Activated CD4-positive, alpha-beta T cell treated with anti-CD3 and anti-CD28 coated beads, Interleukin-2, amount 10 ng/mL, durations not matched to agents 24 days and 14 days (primary cell): ENCODE data around the gene LRRC56. TPM values are rescaled to one million over a fixed set of nuclear protein-coding genes. Genes with fewer than 3 reads are reported as not detected.

Experiments used
- DNase-seq: peaks from one replicate; pipeline ENCODE4 v3.0.0; 2022
- H3K27ac Mint-ChIP-seq: one replicate; pipeline ENCODE4 v1.8.0; 2022; ENCODE audit warnings: mild to moderate bottlenecking, mixed read lengths
- H3K27me3 Mint-ChIP-seq: one replicate; pipeline ENCODE4 v1.8.0; 2022; ENCODE audit warnings: mixed read lengths
- H3K36me3 Mint-ChIP-seq: one replicate; pipeline ENCODE4 v1.8.0; 2022; ENCODE audit warnings: low read depth, mild to moderate bottlenecking, mixed read lengths
- H3K4me1 Mint-ChIP-seq: one replicate; pipeline ENCODE4 v1.8.0; 2021; ENCODE audit warnings: mixed read lengths
- H3K4me3 Mint-ChIP-seq: one replicate; pipeline ENCODE4 v1.8.0; 2022; ENCODE audit warnings: mild to moderate bottlenecking, moderate library complexity, mixed read lengths
- H3K9me3 Mint-ChIP-seq: one replicate; pipeline ENCODE4 v1.8.0; 2021; ENCODE audit warnings: mixed read lengths
- intact Hi-C: fragments of 100-400 bp; cut with micrococcal nuclease; formaldehyde crosslinking; loops from one replicate; pipeline ENCODE4 v1.15.1; 2023
- total RNA-seq: library from RNA; stranded (reverse); gene quantifications from 2 replicates; pipeline ENCODE4 v1.2.3, GENCODE V29; 2022

The LRRC56 gene
- total RNA-seq, 1 donor from 2014 or later = 2.1 TPM

GRCh38 chr11:598005-598680 is 60.8 kb downstream of the LRRC56 start:
- H3K4me1 Mint-ChIP-seq = peaks cover 12% of the 10 kb centered on the region
- H3K27ac Mint-ChIP-seq = no peak overlapping the region
- H3K4me3 Mint-ChIP-seq = no peak overlapping the region
- H3K36me3 Mint-ChIP-seq = peaks cover 57% of the 10 kb centered on the region
- no peaks in the 10 kb centered on the region for H3K9me3 Mint-ChIP-seq
- intact Hi-C loops = no loop called here
- DNase-seq = no peak
- H3K27me3 Mint-ChIP-seq = no peaks in the 10 kb centered on the region

- H3K27me3 Mint-ChIP-seq = no peaks in the 10 kb centered on the region
Observed at GRCh38 chr11:601573-602245, 64.4 kb downstream of the LRRC56 start.

GRCh38 chr11:603154-603553 is 65.8 kb downstream of the LRRC56 start:
- H3K27me3 Mint-ChIP-seq = no peaks in the 10 kb centered on the region
- peaks cover 42% of the 10 kb centered on the region for H3K36me3 Mint-ChIP-seq
- intact Hi-C loops = no loop called here
- H3K4me3 Mint-ChIP-seq = no peak overlapping the region
- H3K9me3 Mint-ChIP-seq = no peaks in the 10 kb centered on the region
- peaks cover 2% of the 10 kb centered on the region for H3K4me1 Mint-ChIP-seq
- DNase-seq = no peak
- H3K27ac Mint-ChIP-seq = no peak overlapping the region

More at GRCh38 chr11:601573-602245, 64.4 kb downstream of the LRRC56 start:
- H3K27ac Mint-ChIP-seq = no peak overlapping the region
- peaks cover 42% of the 10 kb centered on the region for H3K36me3 Mint-ChIP-seq
- no peaks in the 10 kb centered on the region for H3K9me3 Mint-ChIP-seq
- peaks cover 5% of the 10 kb centered on the region for H3K4me1 Mint-ChIP-seq
- DNase-seq = no peak
- intact Hi-C loops = no loop called here
- no peak overlapping the region for H3K4me3 Mint-ChIP-seq

Other genes with a start within 250 kb of the LRRC56 start
- 136 and 142 TPM in 2 replicates for gene PGGHG, start 248.4 kb upstream of the LRRC56 start, total RNA-seq
- not detected in 2 replicates for gene IFITM5, start 238.0 kb upstream of the LRRC56 start, total RNA-seq
- 659 and 674 TPM in 2 replicates for gene IFITM2, start 229.7 kb upstream of the LRRC56 start, total RNA-seq
- gene IFITM1, start 223.5 kb upstream of the LRRC56 start, total RNA-seq = 241 and 256 TPM in 2 replicates
- 5.0 and 6.0 TPM in 2 replicates for gene IFITM3, start 216.7 kb upstream of the LRRC56 start, total RNA-seq
- gene B4GALNT4, start 168.0 kb upstream of the LRRC56 start, total RNA-seq = 3.9 and 4.1 TPM in 2 replicates
- gene PKP3, start 143.3 kb upstream of the LRRC56 start, total RNA-seq = not detected in 2 replicates
- gene SIGIRR, start 122.5 kb upstream of the LRRC56 start, total RNA-seq = 40.7 and 42.7 TPM in 2 replicates
- 35.4 and 36.9 TPM in 2 replicates for gene ANO9, start 95.5 kb upstream of the LRRC56 start, total RNA-seq
- gene PTDSS2, start 87.2 kb upstream of the LRRC56 start, total RNA-seq = 31.0 and 31.8 TPM in 2 replicates
- 130 and 134 TPM in 2 replicates for gene RNH1, start 30.3 kb upstream of the LRRC56 start, total RNA-seq
- 70.8 and 94.4 TPM in 2 replicates for gene HRAS, start 2.0 kb upstream of the LRRC56 start, total RNA-seq
- gene LMNTD2, start 23.2 kb downstream of the LRRC56 start, total RNA-seq = 0.47 and 1.1 TPM in 2 replicates
- 21.8 and 23.1 TPM in 2 replicates for gene RASSF7, start 23.4 kb downstream of the LRRC56 start, total RNA-seq
- gene PHRF1, start 38.9 kb downstream of the LRRC56 start, total RNA-seq = 54.8 and 57.4 TPM in 2 replicates
- 42.8 and 45.3 TPM in 2 replicates for gene IRF7, start 78.4 kb downstream of the LRRC56 start, total RNA-seq
- not detected in 2 replicates for gene CDHR5, start 87.4 kb downstream of the LRRC56 start, total RNA-seq
- not detected in 2 replicates for gene SCT, start 89.7 kb downstream of the LRRC56 start, total RNA-seq
- gene DRD4, start 99.7 kb downstream of the LRRC56 start, total RNA-seq = 0.14 and 0.28 TPM in 2 replicates
- gene DEAF1, start 157.7 kb downstream of the LRRC56 start, total RNA-seq = 66.3 and 73.9 TPM in 2 replicates
- 12.3 and 12.5 TPM in 2 replicates for gene TMEM80, start 158.3 kb downstream of the LRRC56 start, total RNA-seq
- 15.3 and 19.8 TPM in 2 replicates for gene EPS8L2, start 168.7 kb downstream of the LRRC56 start, total RNA-seq
- gene TALDO1, start 209.9 kb downstream of the LRRC56 start, total RNA-seq = 265 and 279 TPM in 2 replicates
- gene GATD1, start 240.0 kb downstream of the LRRC56 start, total RNA-seq = 81.7 and 82.2 TPM in 2 replicates